SIG-M5 treated with dmso at 0.1 percent for 504 hours (cell line): ENCODE measurements around the gene TBCE.
A peak's percentile ranks its signal among the peaks of the same experiment; 100 is the strongest.
"Not testable (repeated sequence)": the region's sequence is repeated elsewhere in the genome, so short reads cannot be mapped to it uniquely, and the experiment has no call there.

Experiments used
- DNase-seq: peaks from one replicate; lab custom pipeline; 2025; ENCODE audit not compliant: unreplicated experiment; lab: John Stamatoyannopoulos, UW

Gene TBCE

DNA sequence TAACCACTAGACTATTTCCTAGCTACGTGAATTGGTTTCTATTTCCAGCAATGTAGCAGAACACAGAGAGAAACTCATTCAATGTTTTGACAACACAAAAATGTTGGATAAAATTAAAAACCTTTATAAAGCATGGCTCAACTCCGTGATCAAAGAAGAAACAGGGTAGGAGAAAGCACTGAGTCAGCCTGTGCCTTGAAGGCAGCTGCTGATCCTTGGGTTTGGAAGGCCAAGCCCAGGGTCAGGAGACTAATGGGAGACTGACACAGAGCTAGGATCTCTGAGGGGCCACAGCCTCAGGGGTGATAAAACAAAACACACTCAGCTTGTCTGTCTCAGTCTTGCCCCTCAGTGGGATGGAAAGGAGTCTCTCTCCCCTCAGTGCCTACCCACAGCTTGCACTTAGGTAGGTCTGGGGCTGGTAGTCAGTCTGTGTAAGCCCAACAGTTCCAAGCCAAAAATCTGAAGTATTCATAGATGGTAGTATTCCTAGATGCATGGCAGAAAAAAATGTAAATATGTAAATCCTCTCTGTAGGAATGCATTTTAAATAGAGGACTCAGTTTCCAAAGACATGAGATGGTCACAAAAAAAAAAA, 83.8 kb downstream of the TBCE start:
- DNase-seq: no peak

DNA sequence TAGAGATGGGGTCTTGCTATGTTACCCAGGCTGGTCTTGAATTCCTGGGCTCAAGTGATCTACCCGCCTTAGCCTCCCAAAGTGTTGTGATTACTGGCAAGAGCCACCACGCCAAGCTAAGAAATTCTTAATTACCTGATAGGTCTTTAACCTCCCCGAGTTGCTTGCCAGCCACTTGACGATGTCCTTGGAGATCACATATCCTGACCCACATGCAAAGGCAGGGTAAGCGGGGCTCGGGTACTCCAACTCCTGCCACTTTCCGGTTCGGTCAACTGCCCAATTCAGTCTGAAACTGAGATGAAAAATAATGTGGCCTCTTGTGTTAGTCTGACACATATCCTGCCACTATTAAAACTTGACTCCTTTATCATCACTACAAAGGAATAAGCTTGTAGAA, 86.8 kb downstream of the TBCE start:
- no peak for DNase-seq

DNA sequence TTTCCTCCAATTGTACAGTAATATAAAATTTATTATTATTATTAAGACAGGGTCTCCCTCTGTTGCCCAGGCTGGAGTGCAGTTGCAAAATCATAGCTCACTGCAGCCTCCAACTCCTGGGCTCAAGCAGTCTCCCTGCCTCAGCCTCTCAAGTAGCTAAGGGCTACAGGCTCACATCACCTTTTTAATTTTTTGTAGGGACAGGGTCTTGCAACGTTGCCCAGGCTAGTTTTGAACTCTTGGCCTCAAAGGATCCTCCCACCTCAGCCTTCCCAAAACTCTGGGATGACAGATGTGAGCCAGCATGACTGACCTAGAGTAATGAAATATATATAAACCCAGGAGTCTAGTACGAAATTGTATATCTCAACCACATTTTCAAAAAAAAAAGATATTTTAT, 87.9 kb downstream of the TBCE start:
- DNase-seq: no peak

DNA sequence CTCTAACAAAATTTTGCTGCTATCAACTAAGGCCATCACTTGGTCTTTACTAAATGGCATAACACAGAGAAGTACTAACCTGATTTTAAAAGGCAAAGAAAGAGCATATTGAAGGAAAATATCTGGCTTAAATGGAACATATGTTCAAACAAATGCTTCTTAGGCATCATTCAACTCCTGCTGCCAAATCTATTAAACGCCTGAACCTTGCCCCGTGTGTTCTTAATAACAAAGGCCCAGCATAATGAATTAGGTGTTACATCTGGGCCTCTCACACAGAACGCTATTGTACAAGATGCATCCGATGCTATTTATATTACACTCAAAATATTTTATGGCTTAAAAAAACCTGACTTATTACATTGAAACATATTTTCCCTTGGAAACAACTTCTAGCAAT, 88.6 kb downstream of the TBCE start:
- DNase-seq: no peak

DNA sequence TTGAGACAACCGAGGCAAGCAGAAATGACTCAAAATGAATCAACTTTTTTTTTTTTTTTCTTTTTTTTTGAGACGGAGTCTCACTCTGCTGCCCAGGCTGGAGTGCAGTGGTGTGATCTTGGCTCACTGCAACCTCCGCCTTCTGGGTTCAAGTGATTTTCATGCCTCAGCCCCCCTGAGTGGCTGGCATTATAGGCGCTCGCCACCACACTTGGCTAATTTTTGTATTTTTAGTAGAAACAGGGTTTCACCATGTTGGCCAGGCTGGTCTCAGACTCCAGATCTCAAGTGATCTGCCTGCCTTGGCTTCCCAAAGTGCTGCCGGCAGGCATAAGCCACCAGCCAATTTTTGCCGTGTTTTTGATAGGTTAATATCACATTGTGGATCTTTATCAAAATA, 90.6 kb downstream of the TBCE start:
- not testable (repeated sequence) for DNase-seq

DNA sequence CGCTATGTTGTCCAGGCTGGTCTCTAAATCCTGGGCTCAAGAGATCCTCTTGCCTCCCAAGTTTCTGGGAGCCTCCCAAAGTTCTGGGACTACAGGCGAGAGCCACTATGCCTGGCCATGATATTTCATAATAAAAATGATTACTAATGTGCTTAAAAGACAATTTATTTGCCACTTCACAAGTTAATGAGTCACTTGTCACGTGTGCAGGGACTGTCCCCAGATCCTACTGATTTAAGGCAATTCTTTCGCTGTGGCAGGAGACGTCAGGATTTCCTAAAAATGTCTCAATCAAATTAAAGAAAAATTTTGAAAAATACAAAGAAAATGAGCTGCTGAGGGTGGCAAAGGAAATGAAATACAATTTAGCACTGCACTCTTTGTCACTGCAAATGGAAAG, 93.5 kb downstream of the TBCE start:
- no peak for DNase-seq

DNA sequence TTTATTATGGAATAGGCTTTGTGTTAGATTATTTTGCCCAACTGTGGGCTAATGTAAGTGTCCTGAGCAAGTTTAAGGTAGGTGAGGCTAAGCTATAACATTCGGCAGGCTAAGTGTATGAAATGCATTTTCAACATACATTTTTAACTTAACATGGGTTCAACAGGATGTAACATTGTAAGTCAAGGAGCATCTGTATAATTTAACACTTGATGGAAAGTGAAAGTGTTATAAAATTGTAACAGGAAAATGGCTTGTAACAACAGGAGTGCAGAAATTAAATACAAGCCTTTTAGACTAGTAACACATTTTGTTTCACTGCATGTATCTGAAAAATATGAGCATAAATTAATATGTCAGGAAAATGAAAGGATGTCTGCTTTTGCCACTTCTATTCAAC, 94.7 kb downstream of the TBCE start:
- no peak for DNase-seq

DNA sequence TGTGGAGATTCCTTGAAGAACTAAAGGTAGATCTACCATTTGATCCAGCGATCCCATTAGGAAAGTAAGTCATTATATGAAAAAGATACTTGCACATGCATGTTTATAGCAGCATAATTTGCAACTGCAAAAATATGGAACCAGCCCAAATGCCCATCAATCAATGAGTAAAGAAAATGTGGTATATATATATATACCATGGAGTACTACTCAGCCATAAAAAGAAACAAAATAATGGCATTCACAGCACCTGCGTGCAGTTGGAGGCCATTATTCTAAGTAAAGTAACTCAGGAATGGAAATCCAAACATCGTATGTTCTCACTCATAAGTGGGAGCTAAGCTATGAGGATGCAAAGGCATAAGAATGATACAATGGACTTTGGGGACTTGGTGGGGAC, 95.6 kb downstream of the TBCE start:
- not testable (repeated sequence) for DNase-seq

DNA sequence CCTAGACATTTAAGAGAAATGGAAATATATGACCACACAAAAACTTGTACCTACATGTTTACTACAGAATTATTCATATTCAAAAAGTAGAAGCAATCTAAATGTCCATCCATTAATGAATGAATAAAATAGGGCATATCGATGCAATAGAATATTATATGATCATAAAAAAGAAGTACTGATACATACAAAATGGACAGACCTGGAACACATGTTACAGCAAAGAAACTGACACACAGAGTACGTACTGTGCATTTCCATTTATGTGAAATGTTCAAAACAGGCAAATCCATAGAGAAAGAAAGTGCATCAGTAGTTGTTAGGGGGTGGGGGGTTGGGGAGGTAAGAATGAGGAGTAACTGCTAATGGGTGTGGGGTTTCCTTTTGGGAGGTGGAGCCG, 97.8 kb downstream of the TBCE start:
- no peak for DNase-seq

DNA sequence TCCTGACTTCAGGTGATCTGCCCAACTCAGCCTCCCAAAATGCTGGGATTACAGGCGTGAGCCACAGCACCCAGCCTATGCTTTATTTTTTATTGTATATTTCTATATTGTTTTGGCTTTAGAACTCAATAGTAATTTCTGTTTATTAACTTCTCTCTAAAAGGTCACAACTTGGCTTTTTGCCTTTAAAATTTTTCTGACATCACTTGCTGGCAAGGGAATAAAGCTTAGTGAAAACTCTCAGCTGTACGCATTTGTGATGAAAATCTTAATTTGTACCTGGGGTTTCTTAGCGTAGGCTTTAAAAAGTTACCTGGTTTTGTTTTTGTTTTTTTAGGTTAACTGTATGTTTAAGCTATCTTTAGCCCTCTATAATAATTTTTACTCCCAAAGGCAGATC, 100.8 kb downstream of the TBCE start:
- no peak for DNase-seq

DNA sequence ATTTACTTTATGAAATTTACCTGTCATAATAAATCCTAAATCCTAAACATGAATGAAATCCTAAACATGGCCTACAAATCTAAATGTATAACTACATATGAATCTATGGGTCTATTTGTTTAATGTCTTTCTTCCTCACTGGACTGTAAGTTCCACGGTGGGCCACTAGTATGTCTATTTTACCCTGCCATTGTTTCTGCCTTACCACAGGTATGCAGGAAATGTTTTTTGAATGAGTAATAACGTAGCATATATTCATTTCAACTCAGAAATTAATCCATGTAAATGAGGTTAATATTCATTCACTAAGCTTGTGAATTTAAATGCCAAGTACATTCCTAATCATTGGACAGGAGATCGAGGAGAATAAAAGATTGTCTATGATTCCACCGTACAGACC, 101.7 kb downstream of the TBCE start:
- peak; percentile 25 for DNase-seq

DNA sequence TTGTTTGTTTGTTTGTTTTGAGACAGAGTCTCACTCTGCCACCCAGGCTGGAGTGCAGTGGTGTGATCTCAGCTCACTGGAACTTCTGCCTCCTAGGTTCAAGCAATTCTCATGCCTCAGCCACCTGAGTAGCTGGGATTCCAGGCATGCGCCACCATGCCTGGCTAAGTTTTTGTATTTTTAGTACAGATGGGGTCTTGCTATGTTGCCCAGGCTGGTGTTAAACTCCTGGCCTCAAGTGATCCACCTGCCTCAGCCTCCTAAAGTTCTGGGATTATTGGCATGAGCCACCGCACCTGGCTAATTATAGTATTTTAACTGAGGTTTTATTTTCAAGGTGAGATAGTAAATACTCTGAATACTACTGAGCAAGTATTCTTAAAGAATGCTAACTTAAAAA, 102.7 kb downstream of the TBCE start:
- DNase-seq: not testable (repeated sequence)

DNA sequence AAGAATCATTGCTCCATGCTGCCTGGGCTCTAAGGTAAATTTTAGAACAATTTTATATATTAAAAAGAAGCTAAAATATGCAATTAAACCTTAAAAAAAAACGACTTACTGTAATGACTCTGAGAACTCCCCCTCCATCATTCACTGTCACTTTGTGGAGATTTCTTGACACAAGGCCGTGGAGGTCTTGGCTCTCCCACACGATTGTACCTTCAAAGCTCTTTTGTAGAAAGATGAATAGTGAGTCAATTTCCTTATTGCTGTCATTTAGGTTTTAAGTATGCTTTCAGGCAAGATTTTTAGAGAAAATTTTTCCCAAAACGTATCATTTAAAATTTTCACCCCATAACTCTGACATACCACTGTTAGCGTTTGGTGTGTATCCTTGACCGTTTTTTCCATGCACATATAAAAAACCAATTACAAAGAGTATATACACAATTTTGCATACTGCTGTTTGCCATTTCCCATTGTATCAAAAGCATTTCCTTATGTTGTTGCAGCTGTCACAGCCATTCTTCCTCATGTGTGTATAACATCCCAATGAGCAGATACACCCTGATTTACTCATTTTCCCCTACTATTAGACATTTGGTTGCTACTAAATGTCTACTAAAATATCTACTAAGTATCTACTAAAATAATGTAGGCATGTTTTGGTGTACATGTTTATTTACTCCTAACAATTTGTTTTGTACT, 103.7 kb downstream of the TBCE start:
- DNase-seq: no peak

DNA sequence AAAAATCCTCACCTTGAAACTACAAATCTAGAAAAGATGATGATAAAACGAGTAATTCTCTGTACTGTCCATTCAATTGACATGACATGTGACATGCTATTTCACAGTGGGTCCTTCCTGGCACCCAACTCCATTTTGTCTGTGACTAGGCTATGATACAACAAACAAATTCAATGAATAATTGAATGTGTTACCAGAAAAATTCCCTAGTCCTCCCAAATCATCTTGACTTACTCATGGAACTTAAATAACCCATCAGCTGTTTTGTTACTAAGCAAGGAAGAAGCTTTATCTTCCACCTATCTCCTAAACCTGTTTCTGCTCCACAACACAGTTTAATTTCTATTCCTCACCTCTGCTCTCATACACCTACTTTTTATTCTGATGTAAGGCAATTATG, 106.6 kb downstream of the TBCE start:
- DNase-seq: no peak

DNA sequence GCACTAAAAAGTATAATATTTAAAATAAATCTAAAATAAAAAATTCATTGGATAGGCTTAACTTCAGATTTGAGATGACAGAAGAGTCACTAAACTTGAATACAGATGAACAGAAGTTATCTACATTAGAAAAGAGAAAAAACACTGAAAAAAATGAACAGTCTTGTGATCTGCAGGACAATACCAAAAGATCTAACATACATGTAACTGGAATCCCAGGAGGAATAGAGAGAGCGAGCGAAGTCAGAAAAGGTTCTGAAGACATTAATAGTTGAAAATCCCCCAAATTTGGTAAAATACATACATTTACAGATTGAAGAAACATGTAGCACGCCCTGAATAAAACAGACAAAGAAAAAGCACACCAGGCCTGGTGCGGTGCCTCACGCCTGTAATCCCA, 115.9 kb downstream of the TBCE start:
- no peak for DNase-seq

DNA sequence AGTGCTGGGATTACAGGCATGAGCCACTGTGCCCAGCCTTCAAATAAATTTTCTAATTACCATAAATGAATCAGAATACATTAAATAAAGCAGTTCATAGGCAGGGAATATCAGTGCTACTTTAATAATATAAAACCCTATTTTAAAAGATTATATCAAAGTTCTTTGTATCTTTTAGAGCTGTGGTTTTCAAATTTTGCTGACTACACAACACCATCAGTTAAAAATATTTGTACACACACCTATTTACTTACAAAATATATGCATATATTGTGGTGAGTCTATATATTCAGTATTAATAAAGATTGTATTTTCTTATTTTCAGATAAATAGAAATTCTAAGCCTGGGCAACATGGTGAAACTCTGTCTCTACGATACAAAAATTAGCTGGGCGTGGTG, 118.3 kb downstream of the TBCE start:
- no peak for DNase-seq

DNA sequence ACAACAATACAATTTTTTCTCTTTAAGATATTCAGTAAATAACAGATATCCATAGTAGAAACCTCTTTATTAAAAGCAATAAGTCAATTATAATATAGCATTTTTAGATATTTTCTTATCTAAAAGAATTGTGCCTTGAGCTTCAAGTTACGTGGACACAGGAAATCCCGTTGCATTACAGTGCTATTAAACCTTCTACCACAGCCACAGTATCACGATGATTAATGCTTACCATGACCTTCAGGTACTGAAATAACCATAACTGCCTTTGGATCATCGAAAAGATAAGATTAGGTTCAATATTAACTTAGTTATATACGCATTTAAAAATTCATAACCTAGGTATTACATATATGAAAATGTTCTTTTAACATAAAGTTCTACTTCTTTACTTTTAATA, 119.1 kb downstream of the TBCE start:
- no peak for DNase-seq

DNA sequence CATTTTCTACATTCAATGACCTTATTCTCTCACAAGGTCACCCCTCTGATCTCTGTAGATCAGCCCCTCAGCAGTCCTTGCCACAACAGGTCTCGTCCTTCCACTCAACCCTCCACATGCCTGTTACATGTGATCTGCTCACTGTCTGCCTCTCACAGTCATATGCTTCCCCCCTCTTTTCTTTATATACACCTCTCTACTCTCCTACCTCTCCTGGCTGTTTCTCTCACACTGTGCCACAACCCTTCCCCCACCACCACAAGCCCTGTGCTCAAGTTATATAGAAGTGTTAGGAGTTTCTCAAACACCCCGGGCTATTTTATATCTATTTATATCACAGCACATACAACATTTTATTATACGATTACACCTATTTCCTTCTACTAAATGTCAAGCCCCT, 124.4 kb downstream of the TBCE start:
- no peak for DNase-seq

DNA sequence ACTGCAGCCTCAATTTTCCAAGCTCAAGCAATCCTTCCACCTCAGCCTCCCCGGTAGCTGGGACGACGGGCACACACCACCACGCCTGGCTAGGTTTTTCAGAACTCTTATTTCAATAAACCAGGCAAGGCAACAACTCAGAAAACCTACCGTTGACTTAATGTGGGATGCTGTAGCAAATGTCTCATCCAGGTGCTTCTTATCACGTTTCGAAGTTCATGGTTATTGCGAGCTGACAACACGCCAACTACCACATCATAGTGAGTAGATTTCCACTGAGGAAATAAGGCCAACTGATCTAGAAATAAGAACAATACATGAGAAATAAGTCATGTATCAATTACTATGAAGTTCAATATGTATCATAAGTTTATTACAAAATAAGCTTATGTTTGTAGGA, 127.3 kb downstream of the TBCE start:
- no peak for DNase-seq

DNA sequence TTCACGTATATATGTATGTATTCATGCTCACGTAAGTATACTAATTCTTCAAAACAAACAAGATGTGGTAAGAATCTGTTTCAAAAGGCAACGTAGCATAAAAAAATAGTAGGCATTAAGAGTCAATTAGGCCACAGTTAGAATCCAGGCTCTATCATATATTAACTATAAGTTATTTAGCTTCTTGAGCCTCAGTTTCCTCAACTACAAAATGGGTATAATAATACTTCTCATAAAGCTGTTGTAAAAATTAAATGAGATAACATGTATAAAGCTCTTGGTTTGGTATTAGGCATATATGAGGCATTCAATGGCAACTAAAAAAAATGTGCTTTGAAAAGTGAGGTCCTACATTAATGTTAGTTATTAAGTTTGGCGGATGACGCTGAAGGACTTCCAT, 127.8 kb downstream of the TBCE start:
- DNase-seq: no peak

DNA sequence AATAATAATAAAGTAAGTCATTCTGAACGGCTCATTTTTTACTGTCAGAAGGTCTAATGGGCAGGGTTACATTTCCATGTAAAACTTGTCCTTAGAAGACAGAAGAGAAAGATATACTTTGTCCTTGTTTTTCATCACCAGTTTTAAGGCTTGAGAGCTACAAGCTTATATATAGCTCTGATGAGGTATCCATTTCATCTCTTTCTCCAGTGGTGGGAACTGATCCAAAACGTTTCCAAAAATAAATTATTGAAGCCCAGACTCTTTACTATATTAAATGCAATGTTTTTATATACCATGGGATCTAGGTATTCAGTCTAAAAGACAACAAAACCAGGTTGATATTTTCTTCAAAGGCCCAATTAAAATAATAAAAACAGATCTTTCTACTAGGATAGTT, 128.3 kb downstream of the TBCE start:
- DNase-seq: no peak

DNA sequence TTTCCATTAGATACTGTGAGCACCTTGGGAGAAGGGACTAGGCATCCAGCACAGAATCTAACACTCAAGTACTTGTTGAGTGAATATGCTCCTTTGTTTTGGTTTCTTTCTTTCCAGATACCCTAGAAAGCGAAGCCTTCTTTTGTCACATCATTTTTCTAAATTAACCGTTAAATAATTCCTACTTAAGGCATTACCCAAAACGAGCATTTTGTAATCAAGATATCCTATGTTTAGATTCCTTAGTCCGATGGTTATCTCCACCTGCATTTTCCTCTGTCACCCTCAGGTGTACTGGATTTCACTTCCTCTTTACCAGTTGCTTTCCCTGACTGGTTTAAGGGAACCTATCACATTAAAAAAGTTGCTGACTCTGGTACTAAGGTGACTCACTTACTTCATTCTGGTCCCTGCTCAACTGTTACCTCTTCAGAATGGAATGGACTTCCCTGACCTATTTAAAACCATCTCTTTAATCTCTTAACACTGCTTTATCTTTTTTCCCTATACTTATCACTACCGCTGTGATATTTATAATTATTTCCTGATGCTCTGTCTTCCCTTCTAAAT, 133.8 kb downstream of the TBCE start:
- no peak for DNase-seq
